Measurements from ENCODE around the gene RGPD4. TPM values are rescaled to one million over a fixed set of nuclear protein-coding genes. Genes with fewer than 3 reads are reported as not detected.

RGPD4 gene
- total RNA-seq, 1 donor from 2014 or later = not detected

- no peaks in the 10 kb centered on the region for H4K20me1 ChIP-seq (ENCODE audit: insufficient read depth, low read length)
- Mint-ChIP-seq H3K27ac (ENCODE audit: unreplicated experiment) (no peak overlapping the region), H3K4me3 (ENCODE audit: unreplicated experiment) (no peak overlapping the region), H3K4me1 (ENCODE audit: low read depth, unreplicated experiment) (peaks cover 12% of the 10 kb centered on the region), H3K27me3 (ENCODE audit: low read depth, unreplicated experiment) (peaks cover 9% of the 10 kb centered on the region), H3K36me3 (ENCODE audit: low read depth, unreplicated experiment) (no peaks in the 10 kb centered on the region), H3K9me3 (ENCODE audit: unreplicated experiment) (no peaks in the 10 kb centered on the region)
- DNase-seq (ENCODE audit: low read depth) = no peak
- H3K27me3 ChIP-seq (ENCODE audit: insufficient read depth, low read length) = no peaks in the 10 kb centered on the region
- no peaks in the 10 kb centered on the region for H3K9me3 ChIP-seq (ENCODE audit: insufficient read depth, low read depth, low read length)
- no peak overlapping the region for H3K27ac ChIP-seq (ENCODE audit: low read depth, low read length)
- no peaks in the 10 kb centered on the region for H3K36me3 ChIP-seq (ENCODE audit: insufficient read depth, low read length)
- H2AFZ ChIP-seq (ENCODE audit: low read depth, low read length) = no peak overlapping the region
- H3K4me3 ChIP-seq (ENCODE audit: insufficient read depth, low read depth, low read length) = no peak overlapping the region
- no peaks in the 10 kb centered on the region for H3K4me1 ChIP-seq (ENCODE audit: insufficient read depth, low read length)
- TF ChIP-seq CTCF (IDR thresholded peaks at IDR 0.05; ENCODE audit: insufficient read depth, low read depth, low read length) = peak; percentile 34
- no peak for TF ChIP-seq EZH2 (IDR thresholded peaks at IDR 0.05; ENCODE audit: insufficient read depth, low read length)
- H3K79me2 ChIP-seq (ENCODE audit: insufficient read depth, low read length) = no peaks in the 10 kb centered on the region
- H3K9ac ChIP-seq (ENCODE audit: low read length) = no peak overlapping the region
- H3K4me2 ChIP-seq (ENCODE audit: low read length) = no peak overlapping the region
- no peak for FAIRE-seq
Observed at GRCh38 chr2:107936433-107937359, 110.0 kb downstream of the RGPD4 start.

Other genes starting within 250 kb of the RGPD4 start
- gene SLC5A7, start 159.6 kb downstream of the RGPD4 start, total RNA-seq = 0.05 TPM in 1 of 2 replicates, not detected in the other

Data from astrocyte (in vitro differentiated cells and primary cell).